ENCODE results near the gene BTN1A1. TPM values are rescaled to one million over a fixed set of nuclear protein-coding genes. Genes with fewer than 3 reads are reported as not detected.

The BTN1A1 gene
- polyA plus RNA-seq, 12 donors, result 0.08 to 0.30 (median 0.14) TPM; not detected in 2

DNA sequence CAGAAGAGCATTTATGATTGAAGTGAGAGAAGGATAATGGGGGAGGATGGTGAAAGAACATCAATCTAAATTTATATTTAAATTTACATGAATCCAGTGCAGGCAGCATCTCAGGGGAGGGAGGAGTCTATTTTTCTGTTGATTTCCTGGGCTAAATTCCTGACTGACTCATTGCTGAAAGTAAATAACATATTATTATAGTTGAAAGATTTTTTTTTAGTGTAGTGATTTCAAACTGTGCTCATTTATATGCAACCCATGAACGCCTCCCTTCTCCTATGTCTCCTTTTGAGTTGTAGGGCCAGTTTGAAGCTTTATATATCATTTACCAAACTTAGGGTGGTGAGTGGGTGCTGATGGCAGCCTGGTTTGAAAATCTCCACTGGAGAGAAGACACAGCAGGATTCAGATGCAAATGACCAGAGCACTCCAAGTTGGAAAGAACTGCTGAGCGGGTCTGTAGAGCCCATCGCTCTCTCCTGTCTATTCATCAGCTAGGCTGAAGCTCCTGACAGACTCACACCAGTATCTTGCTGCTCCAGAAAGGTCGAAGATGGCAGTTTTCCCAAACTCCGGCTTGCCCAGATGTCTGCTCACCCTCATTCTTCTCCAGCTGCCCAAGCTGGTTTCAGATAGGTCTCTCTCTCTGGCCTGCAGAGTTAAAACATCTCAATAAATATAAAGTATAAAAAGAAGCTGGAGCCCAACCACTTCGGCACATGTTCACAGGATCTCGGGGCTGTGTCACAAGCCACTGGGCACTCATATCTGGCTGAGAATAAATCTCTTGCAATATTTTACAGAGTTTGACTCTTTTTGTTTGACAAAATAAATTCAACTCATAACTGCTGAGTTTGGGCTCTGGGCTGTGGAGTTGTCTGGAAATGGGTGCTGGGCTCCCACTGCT is 24.0 kb upstream of the BTN1A1 start:
- DNase-seq, result no peak

DNA sequence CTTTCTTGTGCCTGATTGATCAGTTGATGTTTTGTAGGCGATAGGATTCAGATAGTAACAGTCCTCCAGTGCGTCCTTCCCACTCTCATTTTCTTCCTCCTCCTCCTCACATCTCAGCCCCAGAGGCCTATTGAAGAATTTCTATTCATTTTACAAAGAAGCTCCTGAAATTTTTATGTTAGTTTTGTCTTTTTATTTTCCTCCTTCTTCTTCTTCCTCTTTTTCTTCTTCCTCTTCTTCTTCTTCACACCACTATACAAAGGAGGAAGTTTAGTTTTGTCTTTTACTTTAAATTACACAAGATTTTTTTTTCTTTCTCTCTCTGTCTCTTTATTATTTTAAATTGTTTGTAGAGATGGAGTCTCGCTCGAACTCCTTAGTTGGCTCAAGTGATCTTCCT is 23.2 kb upstream of the BTN1A1 start:
- DNase-seq, result no peak

DNA sequence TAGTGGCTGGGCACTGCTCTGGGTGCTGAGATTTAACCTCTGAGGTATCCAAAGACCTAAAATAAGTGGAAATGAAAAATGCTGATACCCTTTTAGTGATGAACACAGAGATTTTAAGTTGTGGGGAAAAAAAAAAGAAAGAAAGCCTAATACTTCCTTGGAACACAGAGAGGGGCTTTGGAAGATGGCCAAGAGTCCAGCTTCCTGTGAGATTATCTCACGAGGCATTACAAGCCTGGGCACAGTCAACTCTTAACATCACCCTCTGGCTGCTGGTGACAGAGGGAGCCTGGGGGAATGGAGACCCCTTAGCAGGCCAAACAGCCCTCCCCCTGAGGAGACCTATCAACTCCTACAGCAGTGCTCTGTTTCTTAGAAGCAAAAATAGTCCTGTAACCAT is 22.7 kb upstream of the BTN1A1 start:
- DNase-seq, result no peak

DNA sequence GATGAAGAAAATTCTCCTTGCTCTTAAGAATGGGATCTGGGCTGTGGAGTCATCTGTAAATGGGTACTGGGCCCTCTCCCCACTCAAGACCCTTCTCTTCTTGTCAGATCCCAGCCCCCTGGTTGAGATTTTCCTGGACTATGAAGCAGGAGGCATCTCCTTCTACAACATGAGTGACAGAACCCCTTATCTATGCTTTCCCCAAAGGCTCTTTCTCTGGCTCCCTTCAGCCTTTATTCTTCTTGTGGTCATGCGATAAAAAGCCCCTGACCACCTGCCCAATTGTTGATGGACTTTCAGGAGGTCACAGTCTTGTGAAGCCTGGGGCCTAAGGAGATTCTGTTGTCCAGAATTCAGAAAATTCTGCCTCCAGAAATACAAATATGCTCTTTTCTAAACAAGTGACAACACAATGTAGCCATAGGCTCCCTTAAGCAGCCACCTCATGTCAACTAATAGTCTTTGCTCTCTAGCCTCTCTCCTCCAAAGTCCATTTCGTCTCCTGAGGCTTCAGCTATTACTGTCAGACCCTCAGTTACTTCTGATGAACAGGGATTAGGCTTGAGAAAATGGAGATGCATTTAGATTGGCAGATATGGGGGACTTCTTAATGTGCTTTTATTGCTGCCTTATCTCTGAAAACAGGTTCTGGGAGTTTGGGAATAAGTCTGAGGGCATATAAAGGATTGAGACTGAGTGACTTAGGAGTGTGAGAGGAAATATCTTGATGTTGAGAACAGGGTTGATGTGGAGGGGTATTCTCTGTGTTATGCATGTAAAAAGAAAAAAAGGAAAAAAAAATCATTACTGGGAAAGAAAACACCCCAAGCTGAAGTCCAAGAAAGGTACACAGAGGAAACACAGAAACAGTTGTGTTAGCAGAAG is 21.8 kb upstream of the BTN1A1 start:
- no peak for DNase-seq

DNA sequence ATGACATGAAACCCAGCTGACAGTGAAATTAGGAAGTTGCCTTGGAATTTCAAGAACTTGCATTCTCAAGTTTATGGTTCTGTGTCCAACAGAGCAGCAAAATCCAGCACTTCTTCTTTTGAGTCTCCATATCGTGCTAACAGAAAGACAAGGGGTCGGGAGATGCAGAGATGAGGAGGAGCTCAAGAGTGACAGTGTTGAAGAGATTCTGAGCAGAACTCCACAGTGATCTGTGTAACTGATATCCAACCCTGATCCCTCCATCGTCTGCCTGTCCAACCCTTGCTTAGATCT is 21.2 kb upstream of the BTN1A1 start:
- no peak for DNase-seq

DNA sequence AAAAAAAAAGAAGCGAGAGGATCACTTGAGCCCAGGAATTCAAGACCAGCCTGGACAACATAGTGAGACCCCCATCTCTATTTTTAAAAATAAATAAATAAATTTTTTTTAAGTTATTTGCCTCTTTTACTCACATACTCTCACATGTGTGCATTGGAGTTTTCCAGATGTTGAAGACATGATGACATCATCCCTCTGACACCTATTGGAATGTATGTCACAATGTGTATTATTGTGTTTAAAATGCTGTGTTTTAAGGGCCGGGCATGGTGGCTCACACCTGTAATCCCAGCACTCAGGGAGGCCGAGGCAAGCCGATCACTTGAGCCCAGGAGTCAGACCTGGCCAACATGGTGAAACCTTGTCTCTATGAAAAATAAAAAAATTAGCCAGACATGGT is 17.8 kb upstream of the BTN1A1 start:
- DNase-seq, result no peak

DNA sequence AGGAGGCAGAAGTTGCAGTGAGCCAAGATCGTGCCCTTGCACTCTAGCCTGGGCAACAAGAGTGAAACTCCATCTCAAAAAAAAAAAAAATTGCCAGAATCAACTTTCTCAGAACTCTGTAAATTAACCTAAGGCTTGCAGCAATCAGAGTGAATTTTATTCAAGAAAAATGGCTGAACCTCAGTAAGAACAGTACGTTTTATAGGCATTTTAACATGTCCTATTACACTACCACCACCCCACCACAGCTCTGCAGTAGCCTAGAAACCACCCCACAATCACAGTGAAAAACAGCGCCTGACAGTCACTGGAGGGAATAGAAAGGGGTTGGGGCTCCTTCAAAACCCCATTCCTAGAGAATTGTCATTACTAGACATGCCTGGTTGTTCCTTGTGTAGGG is 16.4 kb upstream of the BTN1A1 start:
- DNase-seq, result no peak

DNA sequence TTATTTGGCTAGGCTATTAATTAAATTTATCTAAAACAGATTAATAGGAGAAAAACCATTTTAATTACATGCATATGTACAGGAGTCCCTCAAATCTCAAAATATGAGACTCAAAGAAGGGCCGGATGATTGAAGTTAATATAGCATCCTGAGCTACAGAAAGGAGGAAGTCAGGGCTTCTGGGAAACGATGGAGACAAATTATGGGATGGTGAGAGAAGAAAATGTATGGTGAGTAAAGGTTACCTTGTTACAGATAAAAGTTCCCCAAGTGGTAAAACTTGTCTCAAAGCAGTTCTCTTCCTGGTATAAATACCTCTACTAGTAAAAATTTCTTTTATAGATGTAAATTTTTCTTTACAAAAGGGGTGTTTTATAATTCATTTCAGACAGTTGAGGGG is 15.9 kb upstream of the BTN1A1 start:
- no peak for DNase-seq

DNA sequence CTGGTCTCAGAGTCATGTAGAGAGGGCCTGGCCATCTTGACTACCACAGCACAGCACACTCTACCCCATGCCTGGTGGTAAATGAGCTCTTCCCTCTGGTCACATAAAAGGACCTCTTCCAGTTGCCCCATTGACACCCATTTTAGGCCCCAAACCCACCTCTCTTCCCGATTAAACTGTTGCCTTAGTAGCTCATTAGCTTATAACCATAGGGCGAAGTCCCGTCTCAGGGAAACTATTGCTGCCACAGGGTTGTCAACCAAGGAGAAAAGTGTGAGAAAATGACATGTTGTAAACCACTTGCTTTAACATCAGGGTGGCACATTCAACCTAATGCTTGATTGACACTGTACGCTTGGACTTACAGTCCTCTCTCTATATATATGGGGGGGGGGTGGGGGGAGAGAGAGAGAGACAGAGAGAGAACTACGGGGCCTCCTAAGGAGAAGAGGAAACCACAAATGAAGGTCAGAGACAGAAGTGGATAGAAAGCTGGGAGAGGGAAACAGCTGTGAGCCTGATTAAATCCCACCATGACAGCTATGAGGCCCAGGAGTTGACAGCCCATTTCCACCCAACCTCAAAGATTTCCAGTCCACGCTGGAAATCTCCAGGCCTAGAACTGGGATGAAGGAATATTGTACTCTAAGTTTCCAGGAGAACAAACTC is 14.9 kb upstream of the BTN1A1 start:
- no peak for DNase-seq

DNA sequence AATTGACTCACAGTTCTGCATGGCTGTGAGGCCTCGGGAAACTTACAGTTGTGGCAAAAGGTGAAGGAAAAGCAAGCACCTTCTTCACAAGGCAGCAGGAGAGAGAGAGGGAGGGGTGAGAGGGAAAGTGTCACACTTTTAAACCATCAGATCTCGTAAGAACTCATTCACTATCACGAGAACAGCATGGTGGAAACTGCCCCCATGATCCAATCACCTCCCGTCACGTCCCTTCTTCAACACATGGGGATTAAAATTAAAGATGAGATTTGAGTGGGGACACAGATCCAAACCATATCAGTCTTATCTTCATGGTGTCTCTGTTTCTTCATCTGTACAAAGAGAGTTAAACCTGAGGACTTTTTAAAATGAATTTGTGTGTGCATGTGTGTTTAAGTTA is 13.7 kb upstream of the BTN1A1 start:
- DNase-seq, result no peak

DNA sequence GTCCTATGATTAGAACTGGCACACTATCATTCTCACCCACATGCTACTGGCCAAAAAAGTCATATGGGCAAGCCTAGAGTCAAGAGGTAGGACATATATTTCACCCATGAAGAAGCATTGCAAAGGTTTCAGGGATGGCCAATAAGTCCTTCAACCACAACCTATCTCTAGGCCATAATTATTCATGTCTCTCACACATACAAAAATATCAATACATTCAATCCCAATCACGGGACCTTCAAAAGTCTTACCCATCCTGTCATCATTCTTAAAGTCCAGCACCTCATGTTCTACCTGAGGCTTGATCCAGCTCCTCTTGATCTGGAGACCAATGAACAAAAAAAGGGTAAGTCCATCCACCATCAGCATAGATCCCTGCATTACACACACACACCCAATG is 12.6 kb upstream of the BTN1A1 start:
- no peak for DNase-seq

DNA sequence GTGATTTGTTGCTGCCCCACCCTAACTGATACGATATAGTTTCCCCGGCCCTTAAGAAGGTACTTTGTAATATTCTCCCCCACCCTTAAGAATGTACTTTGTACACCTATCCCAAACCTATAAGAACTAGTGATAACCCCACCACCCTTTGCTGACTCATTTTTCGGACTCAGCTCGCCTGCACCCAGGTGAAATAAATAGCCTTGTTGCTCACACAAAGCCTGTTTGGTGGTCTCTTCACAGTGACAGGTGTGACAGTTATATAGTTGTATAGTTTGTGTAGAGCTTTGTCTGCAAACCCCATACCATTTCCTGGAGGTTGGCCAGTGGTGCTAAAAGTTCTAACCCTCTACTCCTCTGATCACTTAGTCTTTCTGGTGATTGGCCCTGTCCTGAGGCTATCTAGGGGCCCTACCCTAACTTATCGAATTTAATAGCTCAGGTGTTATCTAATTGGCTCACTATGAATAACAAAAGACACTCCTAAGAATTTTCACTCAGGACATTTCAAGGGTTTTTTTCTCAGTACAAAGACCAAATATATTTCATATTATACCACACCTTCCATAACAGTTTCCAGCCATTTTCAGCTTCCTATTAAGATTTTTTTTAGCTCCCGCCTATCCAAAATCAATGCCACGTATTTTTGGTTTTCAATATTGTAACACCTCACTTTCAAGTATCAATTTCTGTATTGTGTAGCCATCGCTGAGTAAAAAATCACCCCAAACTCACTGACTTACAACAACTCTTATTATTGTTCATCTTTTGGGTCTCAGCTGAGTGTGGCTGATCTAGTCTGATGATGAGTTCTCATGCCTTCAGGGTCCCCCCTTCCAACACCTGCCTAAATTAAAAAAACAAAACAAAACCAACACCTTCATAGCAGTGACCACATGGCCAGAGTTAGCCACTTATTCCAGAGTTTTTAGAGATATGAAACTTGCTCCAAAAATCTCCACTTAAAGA is 9.8 kb upstream of the BTN1A1 start:
- no peak for DNase-seq

DNA sequence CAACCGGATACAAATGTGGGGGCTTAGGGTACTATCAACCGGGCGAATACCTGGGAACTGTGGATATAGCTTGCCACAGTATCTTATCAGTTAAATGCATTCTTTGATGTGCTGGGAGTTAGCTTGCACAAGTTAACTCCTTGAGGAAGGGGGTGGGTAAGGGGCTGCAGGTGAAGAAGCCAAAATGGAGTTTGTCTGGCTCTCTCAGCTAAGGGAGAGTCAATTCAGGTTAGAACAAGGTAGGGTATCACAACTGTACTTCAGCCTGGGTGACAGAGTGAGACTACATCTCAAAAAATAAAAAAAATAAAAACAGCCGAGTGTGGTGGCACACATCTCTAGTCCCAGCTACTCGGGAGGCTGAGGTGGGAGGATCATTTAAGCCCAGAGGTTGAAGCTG is 8.5 kb upstream of the BTN1A1 start:
- DNase-seq, result no peak

DNA sequence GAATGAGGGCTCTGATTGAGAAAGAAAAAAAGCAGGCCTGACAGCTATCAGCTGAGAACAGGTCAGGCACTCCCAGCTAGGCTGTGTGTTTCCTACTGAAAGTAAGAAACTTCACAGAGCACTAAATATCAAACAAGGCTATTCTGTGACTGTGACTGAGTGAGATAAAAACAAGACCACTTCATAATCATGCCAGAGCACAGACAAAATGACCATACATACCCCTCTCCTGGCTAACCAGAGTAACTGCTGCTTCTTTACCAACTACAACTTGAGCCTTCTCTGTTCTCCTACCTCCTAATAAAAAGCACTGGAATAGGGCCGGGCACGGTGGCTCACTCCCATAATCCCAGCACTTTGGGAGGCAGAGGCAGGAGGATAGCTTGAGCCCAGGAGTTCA is 6.8 kb upstream of the BTN1A1 start:
- DNase-seq, result no peak

DNA sequence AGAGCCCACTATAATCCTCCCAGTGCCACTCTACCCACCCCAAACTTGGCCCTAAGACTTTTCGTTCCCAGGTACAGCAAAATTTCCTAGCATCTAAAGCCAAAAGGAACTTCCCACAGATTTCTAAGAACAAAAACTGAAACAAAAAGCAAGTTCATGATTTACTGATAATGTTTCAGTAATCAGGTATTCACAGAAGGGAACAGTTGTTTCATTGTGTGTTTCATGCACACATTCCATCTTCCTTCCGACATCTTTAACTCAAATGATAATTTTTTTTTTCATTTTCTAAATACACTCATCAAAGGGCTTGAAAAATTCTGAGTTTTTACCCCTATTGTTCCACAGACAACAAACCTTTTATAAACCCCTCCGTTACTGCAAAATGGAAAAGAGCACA is 6.0 kb upstream of the BTN1A1 start:
- no peak for DNase-seq

DNA sequence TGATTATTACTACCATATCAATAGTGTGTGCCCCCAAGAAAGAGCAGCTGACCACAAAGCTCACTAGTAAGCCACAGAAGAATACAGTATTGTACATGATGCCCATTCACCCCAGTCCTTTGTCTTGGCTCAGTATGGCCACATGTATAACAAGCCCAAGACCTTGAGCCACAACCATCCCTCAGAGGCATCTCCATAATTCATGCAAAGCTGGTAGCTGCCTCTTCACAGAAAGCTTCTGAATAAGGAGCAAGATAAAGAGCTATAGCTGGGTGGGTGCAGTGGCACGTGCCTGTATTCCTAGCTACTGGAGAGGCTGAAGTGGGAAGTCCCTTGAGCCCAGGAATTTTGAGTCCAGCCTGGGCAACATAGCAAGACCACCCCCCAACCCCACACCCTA is 4.8 kb upstream of the BTN1A1 start:
- DNase-seq, result no peak

DNA sequence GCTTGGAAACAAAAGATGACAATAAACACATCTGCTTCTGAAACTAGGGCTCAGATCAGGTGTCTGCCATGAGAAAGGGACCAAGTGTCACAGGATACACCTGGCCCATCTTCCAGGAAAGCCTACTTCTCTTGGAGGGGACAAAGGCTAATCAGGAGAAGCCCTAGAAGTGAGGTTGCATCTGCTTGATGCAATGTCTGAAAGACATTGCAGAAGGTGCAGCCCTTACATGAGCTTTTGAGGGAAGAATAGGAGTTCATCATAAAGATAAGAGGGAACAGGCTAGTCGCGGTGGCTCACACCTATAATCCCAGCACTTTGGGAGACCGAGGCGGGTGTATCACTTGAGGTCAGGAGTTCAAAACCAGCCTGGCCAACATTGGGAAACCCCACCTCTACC is 2.5 kb upstream of the BTN1A1 start:
- no peak for DNase-seq

DNA sequence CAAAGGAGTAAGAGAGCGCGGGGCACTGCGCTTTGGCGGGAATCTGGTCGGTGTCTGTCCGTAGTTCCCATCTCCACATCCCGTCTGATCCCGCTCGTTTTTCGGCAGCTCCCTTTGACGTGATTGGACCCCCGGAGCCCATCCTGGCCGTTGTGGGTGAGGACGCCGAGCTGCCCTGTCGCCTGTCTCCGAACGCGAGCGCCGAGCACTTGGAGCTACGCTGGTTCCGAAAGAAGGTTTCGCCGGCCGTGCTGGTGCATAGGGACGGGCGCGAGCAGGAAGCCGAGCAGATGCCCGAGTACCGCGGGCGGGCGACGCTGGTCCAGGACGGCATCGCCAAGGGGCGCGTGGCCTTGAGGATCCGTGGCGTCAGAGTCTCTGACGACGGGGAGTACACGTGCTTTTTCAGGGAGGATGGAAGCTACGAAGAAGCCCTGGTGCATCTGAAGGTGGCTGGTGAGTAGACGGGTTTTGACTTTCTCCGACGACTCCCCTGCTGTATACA is 1.4 kb downstream of the BTN1A1 start:
- no peak for DNase-seq

DNA sequence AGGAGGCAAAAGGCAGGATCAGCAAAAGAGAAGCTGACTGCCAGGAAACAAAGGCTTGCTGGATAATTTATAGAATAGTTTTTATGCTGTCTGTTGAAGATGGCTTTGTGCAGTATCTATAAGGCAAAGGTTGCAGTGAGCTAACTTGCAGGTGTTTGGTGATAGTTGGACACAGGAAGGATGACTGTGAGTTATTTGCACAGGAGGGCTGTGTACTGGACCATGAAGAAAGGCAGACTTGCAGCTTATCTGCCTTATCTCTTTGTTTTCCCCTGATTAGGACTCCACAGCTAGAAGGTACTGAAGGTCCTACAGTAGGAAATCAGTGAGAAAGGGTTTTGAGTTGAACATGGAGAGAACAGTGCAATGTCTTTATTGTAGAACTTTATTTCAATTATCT is 2.1 kb downstream of the BTN1A1 start:
- no peak for DNase-seq

DNA sequence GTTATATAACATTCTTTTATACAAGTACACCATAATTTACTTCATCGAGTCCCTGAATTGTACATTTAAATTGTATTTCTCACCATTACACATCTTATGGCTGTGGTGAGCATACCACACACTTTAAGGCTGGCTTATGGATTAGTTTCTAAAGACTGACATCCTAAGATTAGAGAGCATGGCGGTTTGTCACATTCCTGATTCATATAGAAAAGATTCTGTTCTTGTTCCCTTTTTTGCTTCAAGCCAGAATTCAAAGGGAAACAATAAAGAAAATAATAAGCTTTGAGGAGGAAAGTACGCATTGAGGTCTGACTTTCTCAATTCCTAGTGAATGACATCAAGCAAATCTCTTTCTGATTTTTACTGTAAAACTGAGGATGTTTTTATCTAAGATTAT is 2.5 kb downstream of the BTN1A1 start:
- DNase-seq, result no peak

DNA sequence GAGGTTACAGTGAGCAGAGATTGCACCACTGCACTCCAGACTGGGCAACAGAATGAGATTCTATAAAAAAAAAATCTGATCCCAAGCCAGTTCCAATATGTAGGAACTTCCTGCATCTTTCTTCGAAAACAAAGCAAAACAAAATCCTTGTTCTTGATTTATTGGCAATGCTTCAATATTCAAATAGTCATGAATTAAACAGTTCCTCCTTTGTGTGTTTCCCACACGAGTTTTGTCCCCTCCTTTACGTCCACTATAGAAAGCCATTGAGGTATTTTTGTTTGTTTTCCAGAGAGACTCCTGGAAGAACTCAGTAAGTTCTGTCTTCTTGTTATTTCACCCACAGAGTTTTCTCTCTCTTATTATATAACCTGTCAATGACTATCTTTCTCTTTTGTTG is 7.6 kb downstream of the BTN1A1 start:
- no peak for DNase-seq

Measured in muscle of arm (tissue), 12 donors.